DMS53 treated with DMSO at 0.1 percent for 48 hours (cell line): ENCODE measurements around the gene C1orf56.

ENCODE experiments used
- DNase-seq: peaks from one replicate; lab custom pipeline; 2025; ENCODE audit not compliant: unreplicated experiment; lab: John Stamatoyannopoulos, UW

The C1orf56 gene

DNA sequence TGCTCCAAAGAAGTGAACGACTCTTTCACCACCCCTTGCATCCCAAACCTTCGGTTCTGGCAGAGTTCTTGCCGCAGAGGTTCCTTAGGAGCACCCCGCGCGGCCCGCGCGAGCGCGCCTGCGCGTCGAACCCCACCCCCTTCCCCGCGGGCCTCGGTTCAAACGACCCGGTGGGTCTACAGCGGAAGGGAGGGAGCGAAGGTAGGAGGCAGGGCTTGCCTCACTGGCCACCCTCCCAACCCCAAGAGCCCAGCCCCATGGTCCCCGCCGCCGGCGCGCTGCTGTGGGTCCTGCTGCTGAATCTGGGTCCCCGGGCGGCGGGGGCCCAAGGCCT, at the start of gene C1orf56:
TSS of gene C1orf56 (plus strand) at position 161 of the 334 bp plus-strand sequence. CDS start at position 258, 97 bp downstream.
- peak; percentile 60 for DNase-seq

DNA sequence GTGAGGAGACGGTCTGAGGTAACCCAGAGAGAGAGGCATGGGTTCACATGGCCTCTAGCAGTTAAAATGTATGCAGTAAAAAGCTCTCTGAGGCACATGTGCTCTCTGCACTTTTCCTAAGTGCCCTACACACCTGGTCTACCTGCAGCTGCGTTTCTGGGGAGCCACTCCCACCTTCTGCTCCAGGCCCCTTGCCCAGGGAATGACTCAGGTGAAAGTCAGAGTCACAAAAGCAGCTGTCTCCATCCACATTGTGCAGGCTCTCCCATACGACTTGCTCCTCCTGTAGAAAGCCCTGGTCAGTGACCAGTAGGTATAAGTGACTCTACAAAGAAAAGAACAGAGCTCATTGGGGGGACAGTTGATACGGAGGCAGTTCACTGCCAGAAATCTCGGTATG, 49.6 kb upstream of the C1orf56 start:
- DNase-seq: peak; percentile 7

- no peak for DNase-seq
These were observed 48.4 kb upstream of the C1orf56 start for GRCh38 chr1:150999051-150999674.

DNA sequence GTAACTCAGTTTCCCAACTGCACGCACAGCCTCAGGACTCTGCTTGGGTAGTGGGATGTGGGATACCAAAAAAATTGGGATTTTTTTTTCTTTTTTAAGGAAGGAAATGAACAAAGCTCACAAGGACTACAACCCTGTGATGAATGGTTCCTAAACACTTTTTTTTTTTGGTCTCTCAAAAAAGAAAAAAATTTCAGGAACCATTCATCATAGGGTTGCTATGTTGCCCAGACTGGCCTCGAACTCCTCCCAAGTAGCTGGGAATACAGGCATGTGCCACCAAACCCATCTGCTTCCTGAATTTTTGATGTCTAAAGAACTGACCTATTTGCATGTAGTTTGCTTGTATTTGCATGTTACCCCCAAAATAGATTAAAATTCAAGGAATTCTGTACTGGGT, 47.6 kb upstream of the C1orf56 start:
- no peak for DNase-seq

GRCh38 chr1:151000408-151000807, 47.1 kb upstream of the C1orf56 start:
- DNase-seq: no peak

DNA sequence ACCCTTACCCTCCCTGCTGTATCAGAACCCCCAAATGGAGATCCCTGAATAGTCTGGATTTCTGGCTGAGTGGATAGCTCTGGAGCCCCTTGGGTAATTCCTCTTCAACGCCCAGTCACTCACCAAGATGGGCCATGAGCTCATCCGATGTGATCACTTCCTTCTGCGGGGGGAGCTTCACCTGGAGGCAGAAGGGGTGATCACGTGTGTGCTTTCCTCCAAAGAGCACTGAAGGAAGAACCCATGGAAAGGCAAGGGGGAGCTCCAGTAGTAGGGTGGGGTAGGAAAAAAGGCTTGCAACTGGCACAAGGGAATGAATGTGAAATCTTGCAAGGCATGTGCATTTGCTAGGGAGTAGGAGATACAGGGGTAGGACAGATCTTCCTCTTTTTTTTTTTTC, 45.9 kb upstream of the C1orf56 start:
- DNase-seq: no peak

DNA sequence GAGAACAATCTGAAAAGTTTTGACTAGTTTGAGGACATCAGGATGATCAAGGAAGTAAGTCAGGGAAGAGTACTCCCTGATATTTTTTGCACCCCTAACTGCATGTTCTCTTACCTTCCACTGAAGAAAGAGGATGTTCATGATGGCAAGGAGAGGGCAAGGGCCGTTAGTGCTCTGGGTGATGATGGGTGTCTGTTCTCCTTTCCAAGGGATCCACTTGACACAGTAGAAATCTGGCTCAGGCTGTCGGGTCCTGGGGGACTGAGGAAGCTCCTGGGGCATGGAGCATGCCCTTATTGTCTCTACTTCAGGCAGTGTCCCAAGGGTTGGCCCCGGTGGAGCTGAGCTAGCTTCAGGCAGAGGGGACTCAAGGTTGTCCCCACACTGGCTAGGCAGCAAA, 45.5 kb upstream of the C1orf56 start:
- DNase-seq: no peak

DNA sequence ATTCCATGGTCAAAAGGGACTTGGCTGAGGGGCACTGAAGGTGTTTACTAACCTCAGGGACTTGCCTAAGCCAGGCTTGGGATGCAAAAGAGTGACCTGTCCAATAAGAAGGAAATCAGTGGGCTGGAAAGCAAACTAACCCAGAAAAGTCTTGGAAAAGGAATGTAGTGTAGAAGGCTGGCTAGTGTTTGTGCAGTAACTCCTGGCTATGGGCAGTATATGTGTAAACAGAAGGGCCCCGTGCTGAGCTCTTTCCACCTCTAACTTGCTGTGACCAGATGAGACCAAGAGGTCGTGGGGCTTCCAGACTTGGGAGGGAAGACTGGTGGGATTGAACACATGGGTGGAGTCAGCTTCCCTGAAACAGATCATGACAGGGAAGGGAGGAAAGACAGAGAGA, 44.9 kb upstream of the C1orf56 start:
- no peak for DNase-seq

- DNase-seq: no peak
These were observed 44.4 kb upstream of the C1orf56 start for GRCh38 chr1:151003180-151003579.

DNA sequence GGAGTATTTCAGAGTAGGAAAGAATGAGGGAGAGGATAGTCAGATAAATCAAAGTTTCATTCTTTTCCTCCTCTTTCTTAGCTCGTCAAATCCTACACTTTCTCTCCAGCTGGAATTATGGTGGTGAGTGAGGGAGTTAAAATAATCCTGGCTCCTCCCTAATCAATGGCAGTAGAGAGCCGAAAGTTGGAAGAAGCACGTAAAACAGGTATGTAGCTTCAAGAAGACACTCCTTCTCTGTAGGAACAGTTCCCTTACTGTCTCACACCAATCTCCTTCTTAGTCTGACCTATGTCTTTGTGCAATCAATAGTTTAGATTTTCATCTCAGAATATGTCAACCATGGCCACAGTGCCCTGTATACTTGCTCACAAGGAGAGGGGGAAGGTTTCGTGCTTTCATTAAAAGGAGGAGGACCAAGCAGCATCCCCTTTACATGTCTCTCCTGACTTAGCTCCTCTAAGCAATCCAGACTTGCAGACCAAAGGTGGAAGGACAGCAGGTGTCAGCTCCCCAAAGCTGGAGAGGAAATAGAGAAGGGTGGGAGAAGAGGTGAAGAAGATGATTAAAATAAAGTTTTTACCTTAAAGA, 41.7 kb upstream of the C1orf56 start:
- no peak for DNase-seq

- peak; percentile 75 for DNase-seq
These were observed 41.1 kb upstream of the C1orf56 start, which contains the start of gene MINDY1 for GRCh38 chr1:151006327-151007052. Gene MINDY1, minus strand, starts transcription at chr1:151006902. Its CDS starts 4,285 bp downstream, at chr1:151002617.

- DNase-seq: no peak
These were observed 39.7 kb upstream of the C1orf56 start for GRCh38 chr1:151007853-151008243.

GRCh38 chr1:151008244-151009205, 39.0 kb upstream of the C1orf56 start, which contains the start of gene PRUNE1:
Gene PRUNE1, plus strand, starts transcription at chr1:151008449. Its CDS starts 184 bp downstream, at chr1:151008633.
- DNase-seq: peak; percentile 95

DNA sequence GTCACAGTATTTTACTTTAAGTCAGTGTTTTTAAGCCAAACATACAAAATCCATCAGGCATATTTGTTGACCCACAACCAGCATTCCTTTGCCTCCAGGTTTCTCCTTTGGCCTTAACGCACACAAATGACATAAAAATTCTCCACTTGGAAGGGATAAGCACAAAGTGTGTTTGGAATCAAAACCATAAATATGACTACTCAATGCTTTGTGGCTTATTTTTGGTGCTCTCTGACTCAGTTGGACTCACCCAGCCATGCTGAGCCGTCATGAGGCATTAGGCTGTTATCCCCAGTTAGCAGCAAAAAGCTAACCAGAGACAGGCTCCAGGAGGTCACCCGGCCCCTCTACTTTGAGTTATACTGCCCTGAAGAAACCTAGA, 38.4 kb upstream of the C1orf56 start:
- DNase-seq: no peak

DNA sequence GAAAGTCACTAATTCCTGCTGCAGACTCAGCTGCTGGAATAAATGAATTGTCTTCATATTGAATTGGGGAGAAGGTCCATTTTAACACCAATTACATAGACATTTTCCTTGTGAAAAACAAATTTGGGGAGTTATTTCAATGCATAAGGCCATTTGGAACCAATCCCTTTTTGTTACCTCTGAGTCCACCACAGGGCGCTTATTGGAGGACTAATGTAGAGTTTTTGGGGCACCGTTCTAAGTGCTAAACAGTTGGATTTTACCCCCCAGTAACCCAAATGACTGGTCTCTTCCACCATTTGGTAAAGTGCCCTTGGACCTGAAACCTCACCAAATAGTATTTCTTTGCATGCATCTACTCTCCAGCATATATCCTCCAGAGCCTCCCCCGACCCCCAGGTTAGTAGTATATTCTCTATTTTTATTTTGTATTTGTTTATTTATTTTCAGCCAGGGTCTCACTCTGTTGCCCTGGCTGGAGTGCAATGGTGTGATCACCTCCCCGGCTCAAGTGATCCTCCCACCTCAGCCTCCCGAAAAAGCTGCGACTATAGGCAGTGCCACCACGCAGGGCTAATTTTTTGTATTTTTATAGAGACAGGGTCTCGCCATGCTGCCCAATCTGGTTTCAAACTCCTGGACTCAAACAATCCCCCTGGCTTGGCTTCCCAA, 37.7 kb upstream of the C1orf56 start:
- no peak for DNase-seq

GRCh38 chr1:151010346-151010726, 37.2 kb upstream of the C1orf56 start:
- no peak for DNase-seq

- no peak for DNase-seq
These were observed 36.2 kb upstream of the C1orf56 start for GRCh38 chr1:151011154-151011850.

DNA sequence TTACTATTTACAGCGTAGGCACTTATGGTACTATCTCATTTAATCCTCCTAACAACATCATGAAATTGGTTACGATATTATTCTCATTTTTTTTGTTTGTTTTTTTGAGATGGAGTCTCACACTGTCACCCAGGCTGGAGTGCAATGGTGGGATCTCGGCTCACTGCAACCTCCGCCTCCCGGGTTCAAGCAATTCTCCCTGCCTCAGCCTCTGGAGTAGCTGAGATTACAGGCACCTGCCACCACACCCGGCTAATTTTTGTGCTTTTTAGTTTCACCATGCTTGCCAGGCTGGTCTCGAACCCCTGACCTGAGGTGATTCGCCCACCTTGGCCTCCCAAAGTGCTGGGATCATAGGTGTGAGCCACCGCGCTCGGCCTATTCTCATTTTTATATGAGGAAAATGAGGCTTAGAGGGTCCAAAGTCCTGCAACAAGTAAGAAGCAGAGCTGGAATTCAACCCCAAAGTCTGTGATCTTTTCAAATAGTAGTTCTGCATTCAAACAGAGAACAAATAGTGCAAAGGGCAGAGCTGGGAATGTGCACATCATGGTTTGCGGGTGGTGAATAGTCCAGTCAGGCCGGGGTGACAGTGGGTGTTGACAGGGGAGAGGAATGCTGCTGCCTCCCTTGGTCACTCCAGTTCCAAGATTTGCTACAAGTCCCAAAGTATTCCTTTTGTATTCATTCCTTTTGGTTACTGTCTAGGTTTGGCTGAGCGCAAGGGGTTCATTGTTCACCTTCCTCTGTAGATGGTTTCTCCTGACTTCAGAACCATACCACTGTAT, 34.7 kb upstream of the C1orf56 start:
- DNase-seq: no peak

DNA sequence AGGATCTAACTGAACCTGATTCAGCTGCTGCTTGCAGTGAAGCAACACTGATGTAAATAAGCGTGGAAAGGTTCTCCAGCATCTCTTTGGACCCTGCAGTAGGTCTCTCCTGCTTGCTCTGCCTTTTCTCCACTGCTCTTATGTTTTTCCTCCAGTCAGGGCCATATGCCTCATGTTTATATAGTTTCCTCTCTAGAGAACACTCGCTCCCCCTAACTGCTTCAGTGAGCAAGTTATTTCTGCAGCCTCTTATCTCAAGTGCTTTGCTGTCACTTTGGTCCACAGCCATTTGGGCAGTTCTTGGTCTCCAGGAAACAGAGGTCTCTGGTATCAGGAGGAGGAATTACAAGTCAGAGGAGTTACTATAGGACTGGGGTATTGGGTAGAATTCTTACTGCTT, 34.0 kb upstream of the C1orf56 start:
- no peak for DNase-seq
